Measurements from ENCODE around the gene AUH.

AUH gene

GRCh38 chr9:91282292-91282691, 79.4 kb downstream of the AUH start:
- no peak for DNase-seq

DNA sequence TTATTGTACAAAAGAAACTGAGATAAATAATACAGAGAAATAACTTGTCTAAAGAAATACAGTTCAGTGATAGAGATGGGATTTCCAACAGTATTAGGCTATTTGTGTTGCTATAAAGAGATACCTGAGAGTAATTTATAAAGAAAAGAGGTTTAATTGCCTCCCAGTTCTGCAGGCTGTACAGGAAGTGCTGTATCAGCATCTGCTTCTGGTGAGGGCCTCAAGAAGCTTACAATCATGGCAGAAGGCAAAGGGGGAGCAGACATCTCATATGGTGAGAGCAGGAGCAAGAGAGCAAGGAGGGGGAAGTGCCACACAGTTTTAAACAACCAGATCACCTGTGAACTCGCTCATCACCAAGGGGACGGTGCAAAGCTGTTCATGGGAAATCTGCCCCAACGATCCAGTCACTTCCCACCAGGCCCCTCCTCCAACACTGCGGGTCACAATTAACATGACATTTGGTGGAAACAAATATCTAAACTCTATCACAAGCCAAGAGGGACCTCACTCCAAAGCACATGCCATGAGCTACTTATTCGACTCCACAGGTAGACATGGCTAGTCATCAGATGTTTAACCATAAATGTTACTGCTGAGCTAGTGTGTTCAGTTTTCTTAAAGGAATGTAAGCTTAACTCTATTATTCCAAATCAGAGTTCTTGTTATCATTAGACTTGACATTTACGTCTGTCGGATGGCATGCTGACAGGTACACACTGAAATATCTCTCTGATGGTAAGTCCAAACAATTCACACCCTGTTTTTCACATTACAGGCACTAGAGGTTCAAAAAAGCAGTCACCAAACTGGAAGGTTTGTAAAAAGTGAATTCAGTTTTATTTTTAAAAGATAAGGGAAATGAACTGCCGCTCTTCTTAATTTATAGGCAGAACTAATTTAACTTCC, 82.2 kb downstream of the AUH start:
- DNase-seq: no peak

DNA sequence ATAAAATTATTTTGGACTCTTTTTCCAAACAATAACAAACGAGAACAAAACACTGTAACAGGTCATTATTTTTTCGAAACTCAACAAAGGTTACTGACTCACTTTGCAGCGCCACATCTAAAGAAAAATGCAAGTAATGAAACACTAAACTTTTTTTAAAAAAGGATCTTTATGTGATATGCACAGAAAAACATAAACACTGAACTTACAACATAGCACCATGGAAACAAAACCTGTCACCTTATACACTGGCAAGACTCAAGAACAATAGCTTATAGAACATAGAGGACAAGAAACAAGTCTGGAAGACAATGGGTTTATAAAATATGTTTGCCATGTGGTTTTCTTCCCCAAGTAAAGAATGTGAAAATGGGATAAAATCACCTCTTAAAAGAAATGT, 85.2 kb downstream of the AUH start:
- no peak for DNase-seq

- no peak for DNase-seq
Measured at GRCh38 chr9:91275655-91276054, 86.1 kb downstream of the AUH start.

- no peak for DNase-seq
Measured at GRCh38 chr9:91274949-91275492, 86.7 kb downstream of the AUH start.

GRCh38 chr9:91273853-91274552, 87.7 kb downstream of the AUH start:
- DNase-seq: no peak

- DNase-seq: no peak
Measured at GRCh38 chr9:91271156-91271555, 90.6 kb downstream of the AUH start.

DNA sequence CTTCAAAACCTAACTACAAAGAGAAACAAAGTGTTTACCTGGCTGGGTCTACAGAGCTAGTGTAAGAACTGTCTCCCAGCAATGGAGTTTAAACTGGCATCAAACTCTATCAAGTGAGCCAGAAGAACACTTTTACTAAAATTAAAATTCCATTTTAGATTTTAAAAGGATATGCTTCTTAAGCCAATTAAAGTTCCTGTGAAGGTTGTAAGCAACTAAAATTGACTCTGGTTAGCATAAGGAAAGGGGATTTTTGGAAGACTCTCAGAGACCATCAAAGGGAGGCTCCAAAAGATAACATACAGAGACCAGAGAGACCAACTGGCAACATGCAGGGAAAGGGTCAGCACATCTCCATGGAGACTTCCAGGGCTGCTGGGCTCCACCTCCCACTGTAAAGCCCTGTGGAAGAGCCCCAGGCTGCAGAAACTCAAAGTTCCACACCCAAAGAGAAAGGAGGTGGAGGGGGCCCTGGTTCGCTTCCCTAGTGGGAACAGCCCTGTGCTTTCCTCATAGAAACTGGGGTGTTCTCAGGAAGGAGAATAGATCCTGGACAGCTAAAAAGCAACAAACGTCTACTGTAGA, 91.7 kb downstream of the AUH start:
- DNase-seq: no peak

GRCh38 chr9:91266448-91266847, 95.3 kb downstream of the AUH start:
- no peak for DNase-seq

GRCh38 chr9:91265514-91265913, 96.2 kb downstream of the AUH start:
- DNase-seq: no peak

DNA sequence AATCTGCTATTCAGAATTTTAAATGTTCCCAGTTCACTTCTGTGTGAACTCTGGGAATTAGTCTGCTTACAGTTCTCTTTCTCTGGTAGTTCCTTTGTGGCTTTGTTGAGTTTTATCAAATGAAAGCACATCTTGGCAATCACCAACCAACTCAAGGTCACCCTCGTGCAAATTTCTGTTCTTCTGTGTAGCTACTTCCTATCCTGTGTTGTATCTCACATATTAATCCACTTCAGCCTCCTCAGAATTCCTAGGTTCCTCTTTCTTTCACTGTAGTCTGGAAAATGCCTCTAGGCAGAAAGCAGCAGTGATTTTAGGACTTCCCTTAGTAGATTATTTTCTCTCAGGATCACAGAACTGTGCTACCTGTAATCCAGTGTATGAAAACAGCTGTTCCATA, 100.3 kb downstream of the AUH start:
- no peak for DNase-seq

- DNase-seq: no peak
Measured at GRCh38 chr9:91259162-91259561, 102.6 kb downstream of the AUH start.

GRCh38 chr9:91258451-91258850, 103.3 kb downstream of the AUH start:
- DNase-seq: no peak

DNA sequence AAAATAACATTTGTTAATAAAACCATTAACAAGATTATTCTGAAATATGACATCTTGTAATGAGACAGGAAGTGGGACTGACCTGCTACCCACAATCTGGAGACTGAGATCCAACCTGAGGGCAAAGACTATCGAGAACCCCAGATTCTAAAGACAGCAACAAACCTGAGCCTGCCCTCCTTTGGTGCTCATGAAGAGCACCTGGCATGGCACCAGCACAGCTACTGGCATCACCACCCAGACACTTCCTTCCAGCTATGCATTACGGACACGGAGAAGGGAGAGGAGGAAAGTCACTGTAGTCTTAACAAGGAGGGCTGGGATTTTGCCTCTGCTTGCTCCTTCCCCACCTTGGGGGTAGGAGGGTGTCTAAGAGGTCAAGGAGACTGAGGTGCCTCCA, 105.5 kb downstream of the AUH start:
- DNase-seq: no peak

DNA sequence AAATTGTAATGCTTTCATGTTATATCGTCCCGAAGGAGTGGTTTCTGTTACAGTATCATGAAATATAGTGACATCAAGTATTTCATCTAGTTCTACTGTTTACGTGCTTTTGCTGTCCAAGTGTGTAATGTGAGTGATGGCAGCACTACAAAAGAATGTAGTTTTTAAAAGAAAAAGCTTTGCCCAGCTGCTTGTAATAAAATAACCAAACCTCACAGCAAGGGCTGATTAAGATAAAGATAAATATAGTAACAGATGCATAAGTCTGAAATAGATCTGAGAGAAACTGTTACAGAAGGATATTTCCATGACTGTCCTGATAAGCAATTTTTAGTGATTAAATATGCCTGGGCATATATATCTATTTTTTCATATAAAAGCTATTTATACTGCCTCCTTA, 106.4 kb downstream of the AUH start:
- DNase-seq: no peak

- DNase-seq: peak; percentile 30 to 34
Measured at GRCh38 chr9:91253488-91253887, 108.2 kb downstream of the AUH start.

GRCh38 chr9:91248707-91249106, 113.0 kb downstream of the AUH start:
- DNase-seq: no peak

- DNase-seq: no peak
Measured at GRCh38 chr9:91247278-91247677, 114.4 kb downstream of the AUH start.

- no peak for DNase-seq
Measured at GRCh38 chr9:91246846-91247245, 114.9 kb downstream of the AUH start.

DNA sequence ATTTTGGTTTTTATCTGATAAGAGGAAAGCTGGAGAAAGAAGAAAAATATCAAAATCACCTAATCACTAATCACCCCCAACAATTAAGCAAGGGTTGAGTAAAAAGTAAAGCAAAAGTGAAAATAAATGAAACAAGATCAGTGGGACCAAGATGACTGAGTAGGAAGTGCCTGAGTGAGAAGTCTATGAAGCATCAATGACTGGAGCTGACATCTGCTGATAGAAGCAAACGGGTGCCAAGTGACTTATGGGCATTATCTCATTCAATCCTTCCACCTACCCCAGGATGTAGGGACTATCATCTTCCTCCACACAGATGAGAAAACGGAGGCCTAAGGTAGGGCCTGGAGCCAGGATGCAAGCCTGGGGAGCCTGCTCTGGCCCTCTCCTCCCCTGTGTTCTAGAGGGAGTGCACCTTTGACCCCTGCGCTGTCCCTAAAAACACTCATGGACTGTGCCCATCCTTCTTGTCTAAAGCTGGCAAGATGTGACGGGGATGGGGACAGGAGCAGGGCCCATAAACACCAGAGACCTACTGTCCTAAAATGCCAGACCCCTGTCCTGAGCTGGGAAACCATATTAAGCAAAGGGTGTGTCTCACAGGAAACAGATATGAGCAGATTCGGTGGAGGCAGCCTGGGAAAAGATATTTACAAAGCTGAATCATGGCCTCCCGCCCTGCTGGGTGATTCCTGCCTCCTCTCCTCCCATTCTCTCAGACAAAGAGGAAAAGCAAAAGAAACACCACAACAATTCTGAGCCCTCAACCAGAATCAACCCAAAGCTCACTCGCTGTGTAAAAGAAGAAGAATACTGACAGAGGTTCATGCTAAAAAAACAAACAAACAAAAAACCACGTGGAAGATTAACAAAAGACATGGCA, 116.0 kb downstream of the AUH start:
- no peak for DNase-seq

GRCh38 chr9:91243029-91243428, 118.7 kb downstream of the AUH start:
- no peak for DNase-seq

GRCh38 chr9:91241909-91242308, 119.8 kb downstream of the AUH start:
- DNase-seq: no peak

Data from CD4-positive, alpha-beta T cell treated with Interleukin-1 beta for 1 hour (primary cell).